HG02623 (cell line): ENCODE data around the gene GNA15.

ENCODE experiments used
- ATAC-seq: cut with Tn5 transposase; IDR thresholded peaks from one replicate; pipeline ENCODE4 v1.9.1; 2021; ENCODE audit warnings: moderate library complexity; ENCODE audit not compliant: unreplicated experiment

Gene GNA15

DNA sequence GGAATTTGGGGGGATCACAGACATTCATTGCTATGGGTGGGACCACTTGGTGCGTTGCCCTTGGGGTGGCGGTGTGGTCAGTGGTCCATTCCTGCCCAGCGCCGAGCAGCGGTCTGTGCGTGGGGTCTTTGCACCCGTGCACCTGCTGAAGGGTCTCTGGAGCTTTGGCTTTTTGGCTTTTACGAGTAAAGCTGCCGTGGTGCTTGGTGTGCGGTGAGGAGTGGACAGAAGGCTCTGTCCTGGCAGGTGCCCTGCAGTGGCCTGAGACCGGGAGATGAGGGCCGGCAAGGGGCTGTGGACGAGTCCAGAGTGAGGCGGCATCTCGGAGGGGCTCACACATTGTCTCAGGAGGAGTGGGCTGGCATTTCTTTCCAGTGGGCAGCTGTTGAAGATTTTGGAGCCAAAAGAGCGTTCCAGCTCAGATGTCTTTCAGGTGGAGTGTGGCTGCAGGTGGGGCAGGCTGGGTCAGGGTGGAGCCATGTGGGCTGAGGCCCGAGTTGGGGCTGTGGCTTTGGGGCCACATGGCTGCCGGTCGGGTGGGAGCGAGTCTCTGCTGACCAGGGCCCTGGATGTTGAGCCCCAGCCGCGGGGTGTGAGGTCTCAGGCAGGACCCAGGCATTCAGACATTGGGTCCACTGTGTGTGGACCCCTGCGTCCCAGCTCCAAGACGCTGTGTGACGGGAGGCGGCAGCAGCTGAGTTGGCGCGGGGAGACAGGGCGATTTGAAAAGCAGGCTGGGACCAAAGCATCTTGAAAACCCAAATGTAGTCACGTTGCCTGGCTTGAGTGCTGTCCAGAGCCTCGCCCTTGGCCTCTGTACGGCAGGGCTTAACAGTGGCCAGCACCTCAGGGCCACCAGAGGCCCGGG lies 30.0 kb upstream of the GNA15 start:
- no peak for ATAC-seq

DNA sequence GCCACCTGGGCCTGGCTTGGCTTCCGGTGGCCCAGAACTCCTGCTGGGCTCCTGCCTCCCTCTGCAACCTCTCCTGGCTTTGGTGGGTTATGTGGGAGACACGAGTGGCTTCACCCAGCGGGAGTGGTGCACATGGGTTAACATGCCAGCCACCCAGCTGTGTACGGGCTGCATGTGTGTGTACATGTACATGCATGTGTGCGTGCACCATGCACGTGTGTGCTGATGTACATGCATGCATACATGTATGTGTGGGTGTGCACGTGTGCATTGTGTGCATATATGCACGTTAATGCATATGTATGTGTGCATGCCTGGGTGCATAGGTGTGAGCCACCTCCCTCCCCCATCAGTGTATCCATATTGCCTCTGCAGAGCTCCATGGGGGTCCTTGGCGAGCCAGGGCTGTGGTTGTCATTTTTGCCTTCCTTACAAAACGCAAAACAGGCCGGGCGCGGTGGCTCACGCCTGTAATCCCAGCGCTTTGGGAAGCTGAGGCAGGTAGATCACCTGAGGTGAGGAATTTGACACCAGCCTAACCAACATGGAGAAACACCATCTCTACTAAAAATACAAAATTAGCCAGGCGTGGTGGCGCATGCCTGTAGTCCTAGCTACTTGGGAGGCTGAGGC lies 29.2 kb upstream of the GNA15 start:
- ATAC-seq = no peak

DNA sequence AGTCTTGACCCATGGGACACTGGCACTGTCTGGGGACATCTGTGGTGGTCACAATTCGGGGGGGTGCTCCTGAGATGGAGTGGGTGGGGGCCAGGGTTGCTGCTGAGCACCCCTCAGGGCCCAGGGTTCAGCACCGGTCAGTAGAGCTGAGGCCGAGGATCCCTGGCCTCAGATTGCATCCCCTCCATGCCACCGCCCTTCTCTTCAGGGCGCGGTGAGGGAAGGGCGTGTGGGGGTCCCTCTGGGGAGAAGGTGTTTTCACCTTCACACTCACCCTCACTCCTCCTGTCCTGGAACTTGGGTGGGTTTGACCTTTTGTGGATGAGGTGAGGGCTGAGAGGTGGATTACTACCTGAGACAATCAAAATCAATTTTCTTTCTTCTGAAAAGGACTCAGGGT lies 28.2 kb upstream of the GNA15 start:
- no peak for ATAC-seq

DNA sequence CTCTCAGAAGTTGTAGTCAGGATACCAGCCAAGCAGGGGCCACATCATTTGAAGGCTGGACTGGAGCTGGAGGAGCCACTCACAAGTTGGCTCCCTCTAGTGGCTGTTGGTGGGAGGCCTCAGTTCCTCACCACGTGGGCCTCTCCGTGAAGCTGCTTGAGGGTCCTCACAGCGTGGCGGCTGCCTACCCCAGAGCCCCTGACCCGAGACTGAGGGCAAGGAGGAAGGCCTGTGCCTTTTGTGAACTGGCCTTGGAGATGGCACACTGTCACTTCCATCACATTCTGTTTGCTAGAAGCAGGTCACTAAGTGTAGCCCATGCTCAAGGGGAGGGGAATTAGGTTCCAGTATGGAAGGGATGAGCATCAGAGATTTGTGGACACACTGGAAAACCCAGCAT lies 27.1 kb upstream of the GNA15 start:
- no peak for ATAC-seq

DNA sequence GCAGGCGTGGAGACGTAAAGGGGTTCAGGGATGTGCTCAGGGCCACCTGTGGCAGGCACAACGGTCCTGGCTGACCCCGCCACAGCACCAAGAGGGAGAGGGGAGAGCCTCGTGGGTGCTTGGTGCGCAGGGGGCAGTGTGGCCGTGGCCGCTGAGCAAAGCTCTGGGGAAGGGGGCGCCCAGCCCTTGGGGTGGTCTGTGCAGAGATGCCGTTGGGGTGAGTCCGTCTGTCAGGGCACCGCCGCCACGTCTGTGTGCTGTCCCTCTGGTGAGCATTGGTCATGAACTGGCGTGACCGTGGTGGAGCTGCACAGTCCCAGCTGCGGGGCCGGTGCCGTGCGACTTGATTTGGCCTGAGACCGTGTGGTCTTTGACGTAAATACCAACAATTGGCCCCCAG lies 26.3 kb upstream of the GNA15 start:
- ATAC-seq = no peak

DNA sequence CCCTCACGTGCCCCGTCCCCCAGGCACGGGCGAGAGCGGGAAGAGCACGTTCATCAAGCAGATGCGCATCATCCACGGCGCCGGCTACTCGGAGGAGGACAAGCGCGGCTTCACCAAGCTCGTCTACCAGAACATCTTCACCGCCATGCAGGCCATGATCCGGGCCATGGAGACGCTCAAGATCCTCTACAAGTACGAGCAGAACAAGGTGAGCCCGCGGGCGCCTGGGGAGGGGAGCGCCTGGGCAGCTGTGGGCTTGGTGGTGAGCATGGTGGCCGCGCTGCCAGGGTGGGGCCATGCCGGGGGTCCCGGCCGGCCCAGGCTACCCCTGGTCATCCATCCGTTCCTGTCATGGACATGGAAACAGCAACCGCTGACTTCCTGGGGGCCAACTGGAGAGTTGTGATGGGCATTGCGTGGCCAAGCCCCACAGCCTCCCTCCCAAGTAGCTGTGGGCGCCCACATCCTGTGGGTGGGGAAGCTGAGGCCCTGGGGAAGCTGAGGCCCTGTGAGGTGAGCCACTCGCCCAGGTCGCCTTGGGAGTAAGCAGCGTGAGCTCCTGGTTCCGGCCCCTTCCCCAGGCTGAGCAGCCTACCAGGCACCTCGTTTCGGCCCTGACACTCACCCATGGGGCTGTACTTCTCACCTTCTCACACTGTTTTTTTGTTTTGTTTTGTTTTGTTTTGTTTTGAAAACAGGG lies 25.6 kb upstream of the GNA15 start:
- no peak for ATAC-seq

DNA sequence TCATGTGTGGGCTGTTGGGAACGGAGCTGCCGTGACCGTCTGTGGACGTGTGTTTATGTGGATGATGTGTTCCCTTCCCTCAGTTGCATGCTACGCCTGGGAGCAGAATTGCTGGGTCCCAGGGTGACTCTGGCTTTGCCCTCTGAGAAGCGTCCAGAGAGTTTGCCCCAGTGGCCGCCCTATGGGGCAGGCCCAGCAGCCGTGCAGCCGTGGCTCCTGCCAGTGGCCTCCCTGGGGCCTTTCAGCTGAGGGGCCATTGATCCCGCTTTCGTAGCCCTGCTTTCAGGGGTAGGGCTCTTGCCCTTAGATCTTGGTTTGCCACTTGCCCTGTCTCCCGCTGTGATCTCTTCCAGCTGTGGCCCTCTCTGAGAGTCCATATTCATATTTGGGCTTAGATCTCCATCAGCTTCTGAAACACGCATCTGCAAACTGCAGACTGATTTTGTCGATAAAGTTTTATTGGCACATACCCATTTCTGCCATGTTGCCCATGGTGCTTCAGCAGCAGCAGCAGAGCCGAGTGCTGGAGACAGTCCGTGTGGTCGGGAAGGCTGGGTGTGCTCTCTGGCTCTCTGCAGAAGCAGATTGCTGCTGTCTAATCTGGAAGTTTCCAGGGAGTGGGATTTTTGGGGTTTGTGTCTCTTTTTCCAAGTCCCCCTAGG lies 24.1 kb upstream of the GNA15 start:
- no peak for ATAC-seq

DNA sequence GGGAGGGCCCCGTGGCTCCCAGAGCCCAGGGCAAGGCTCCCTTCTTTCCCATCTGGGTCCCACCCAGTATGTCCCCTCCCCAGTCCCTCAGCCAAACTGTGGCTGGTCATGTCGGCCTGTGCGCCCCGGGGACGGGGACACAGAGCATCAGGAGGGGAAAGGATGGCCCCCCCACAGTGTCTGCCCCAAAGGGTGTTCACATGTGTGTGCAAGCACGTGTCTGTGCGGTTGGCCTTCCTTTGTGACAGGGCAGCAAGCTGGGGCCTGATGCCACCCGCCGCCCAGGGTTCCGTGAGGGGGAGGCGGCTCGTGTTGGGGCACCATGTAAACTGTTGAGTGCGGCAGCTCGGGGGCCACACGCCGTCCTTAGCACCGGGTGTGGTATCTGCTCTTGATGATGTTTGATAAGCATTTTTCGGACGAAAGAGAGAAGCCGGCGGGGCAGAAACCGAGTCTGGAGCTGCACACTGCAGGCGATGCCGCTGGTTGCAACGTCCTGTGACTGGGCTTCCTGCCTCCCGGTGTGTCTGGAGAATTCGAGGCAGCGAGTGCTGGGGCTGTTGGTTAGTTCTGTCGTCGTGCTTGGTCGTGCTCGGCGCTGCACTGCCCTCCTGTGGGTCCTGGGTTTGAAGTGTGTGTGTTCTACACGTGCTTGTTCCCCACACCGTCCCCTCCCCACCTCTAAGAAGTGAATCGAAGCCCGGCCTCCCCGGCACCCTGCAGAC lies 23.3 kb upstream of the GNA15 start:
- ATAC-seq = no peak

DNA sequence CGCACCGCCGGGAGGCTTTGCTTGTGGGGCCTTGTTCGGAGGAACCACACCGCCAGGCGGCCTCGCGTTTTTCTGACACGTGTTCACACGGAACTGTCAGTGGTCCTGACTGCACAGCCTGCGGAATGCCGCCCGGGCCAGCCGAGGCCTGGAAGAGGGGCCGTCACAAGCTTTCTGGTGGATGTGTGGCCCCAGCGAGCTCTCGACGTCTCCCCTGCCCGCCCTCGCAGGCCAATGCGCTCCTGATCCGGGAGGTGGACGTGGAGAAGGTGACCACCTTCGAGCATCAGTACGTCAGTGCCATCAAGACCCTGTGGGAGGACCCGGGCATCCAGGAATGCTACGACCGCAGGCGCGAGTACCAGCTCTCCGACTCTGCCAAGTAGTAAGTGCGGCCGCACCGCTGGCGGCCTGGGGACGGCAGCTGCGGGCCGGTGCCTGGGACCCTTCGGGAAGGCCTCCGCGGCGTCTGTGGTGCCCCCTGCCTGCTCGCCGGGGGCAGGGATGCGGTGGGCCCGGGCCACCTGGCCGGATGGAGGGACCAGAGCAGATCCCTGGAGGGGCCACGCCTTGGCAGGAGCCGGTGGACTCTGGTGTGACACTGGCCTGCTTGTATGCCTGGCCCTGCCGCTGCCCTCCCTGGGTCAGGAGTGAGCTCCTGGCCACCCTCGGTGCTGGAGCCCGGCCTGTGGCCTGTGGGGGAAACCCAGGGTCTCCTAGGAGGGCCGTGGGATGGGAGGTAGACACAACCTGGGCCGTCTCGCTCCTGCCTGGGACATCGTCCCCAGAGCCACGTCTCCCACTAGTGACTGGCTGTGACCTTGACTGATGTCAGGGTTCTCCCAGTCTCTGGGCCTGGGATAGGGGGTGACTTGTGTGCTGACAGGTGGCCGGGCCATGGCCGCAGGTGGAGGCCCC lies 22.5 kb upstream of the GNA15 start:
- no peak for ATAC-seq

DNA sequence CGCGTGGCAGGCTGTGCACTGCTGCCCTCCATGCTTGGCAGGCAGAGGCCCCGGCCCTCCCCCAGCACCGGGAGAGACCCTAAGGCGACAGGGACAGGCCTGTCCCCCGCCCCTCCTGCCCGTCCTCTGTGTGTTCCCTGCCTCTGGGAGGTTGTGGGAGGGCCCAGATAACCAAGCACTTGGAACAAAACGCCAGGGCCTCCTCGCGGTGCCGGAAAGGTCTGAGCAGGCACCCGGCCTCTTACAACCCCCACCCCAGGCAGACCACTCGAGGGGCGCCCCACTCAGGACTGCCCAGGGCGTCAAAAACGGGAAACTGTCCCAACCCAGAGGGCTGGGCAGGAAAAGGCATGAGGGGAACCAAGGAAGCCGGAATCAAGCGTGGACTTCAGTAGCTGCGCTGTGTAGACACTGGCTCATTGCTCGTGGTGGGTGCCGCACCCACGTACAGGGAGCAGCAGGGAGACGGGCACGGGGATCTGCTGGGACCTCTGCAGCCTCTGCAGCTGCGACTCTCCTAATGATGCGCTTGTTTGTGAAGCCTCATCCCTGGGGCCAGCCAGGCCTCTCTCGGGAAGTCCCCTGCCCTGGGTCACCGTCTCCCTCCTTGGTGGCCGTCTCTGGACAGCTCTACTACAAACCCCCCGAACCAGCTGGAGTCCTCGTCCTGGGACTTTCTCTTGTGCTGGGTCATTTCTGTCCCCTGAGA lies 21.7 kb upstream of the GNA15 start:
- ATAC-seq = no peak

DNA sequence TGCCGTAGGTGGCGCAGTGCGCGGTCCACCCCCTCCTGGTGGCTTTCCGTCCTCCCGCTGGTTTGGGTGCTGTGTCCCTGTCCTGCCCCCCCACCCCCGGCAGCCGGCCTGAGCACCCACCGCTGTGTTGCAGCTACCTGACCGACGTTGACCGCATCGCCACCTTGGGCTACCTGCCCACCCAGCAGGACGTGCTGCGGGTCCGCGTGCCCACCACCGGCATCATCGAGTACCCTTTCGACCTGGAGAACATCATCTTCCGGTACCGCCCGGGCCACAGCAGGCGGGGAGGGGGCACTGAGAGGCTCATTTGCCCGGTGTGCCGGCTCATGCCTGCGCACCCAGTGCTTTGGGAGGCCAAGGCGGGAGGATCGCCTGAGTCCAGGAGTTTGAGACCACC lies 21.0 kb upstream of the GNA15 start:
- ATAC-seq = no peak

DNA sequence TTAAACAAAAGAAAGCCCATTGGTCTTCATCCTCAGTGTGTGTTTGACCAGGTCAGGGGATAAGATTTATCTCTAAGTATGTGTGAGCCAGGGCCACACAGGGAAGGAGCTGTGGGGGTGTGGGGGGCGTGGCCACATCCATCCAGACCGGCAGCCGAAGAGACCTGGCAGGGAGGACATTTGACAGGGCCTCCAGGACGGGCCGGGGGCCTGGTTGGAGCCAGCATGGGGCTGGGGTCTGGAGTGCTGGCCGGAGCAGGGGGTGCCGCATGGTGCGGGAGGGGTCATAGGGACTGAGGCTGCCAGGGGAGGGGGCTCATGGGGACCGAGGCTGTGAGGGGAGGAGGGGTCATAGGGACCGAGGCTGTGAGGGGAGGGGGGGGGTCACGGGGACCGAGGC lies 20.4 kb upstream of the GNA15 start:
- no peak for ATAC-seq

DNA sequence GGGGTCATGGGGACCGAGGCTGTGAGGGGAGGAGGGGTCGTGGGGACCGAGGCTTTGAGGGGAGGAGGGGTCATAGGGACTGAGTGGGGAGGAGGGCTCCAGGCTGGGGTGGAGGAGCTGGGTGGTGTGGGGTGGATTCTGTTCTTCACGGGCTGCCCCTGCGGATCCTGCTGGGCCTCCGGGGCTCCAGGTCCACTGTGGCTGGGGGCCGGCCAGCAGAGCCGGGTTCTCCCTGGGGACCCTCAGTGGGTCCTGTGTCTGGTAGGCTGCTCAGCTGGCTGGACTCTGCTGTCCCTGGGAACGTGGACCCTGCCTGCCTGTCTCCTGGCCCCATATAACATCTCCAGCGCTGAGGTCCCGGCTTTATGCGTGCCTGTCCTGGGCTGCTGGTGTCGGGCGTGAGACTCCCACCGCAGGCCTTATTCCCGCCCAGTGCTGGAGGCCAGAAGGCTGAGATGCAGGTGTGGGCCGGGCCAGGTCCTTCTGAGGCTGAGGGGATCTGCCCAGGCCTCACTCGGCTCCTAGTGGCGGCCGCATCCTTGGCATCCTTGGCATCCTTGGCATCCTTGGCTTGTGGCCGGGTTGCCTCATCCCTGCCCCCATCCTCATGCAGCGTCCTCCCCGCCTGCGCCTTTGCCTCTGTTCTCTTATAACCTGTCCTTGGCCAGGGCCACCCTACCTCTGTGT lies 19.8 kb upstream of the GNA15 start:
- ATAC-seq = no peak

DNA sequence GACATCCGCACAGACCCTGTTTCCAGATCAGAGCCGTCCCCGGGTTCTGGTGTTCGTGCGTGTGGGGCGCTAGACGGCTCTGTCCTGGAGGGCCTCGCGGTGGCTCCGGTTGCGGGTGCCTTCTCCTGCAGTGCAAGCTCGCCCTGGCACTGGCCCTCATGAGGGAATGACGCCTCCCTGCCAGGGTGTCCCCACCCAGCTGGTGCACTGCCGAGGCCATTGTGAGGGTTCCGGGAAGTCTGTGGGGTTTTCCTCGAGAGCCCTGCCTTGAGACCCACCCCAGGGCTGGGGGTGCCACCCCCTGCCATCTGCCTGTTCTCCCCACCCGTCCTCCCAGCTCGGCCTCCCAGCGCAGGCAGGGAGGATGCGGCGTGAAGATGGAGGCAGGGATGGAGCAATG lies 19.2 kb upstream of the GNA15 start:
- ATAC-seq = no peak

DNA sequence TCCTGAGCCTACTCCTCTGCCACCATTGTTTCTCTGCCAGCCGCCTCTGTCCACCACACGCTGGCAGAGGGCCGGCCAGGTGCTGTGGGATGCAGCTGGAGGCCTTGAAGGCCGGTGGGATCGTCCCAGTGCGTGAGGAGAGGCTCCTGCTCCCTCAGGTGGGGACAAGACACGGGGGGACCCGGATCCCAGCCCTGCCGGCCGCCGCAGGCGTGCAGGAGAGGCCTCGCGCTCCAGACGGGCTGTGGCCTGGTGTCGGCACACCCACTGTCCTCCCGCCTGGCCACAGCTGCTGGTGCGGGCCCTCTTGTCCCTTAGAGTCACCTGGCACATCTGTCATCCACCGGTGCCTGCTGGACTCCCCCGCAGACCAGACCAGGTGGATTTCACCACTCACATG lies 18.1 kb upstream of the GNA15 start:
- no peak for ATAC-seq

DNA sequence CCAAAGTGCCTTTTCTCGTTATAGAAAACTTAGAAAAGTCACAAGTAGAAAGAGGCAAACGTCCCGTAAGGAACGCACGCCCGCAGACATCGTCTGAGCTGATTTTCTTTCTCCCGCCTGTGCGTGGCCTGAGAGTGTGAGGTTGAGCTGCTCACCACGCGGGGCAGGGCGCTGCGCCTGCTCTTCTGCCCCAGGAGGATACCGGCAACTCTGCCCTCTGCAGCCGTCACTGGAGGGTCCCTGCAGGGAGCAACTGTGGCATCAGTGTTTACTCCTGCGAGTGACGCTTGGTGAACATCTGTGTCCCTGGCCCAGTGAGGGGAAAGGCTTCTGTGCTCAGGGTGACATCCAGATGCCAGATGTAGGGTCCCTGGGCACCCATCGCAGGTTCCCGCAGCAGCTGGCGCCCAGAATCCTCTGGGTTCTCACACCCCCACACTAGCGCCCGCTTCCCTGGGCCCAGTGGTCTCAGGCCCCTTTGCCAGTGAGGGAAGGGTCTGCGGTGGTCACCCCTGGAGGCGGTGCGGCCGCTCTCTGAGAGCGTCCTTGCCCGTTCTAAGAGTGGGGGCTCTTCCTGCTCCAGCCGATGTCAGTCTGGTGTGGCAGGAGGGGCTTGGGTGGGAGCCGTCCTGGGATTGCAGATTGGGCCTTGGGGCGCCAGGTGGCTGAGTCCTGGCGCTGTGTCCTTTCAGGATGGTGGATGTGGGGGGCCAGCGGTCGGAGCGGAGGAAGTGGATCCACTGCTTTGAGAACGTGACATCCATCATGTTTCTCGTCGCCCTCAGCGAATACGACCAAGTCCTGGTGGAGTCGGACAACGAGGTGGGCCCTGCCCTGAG lies 17.4 kb upstream of the GNA15 start:
- ATAC-seq = no peak

DNA sequence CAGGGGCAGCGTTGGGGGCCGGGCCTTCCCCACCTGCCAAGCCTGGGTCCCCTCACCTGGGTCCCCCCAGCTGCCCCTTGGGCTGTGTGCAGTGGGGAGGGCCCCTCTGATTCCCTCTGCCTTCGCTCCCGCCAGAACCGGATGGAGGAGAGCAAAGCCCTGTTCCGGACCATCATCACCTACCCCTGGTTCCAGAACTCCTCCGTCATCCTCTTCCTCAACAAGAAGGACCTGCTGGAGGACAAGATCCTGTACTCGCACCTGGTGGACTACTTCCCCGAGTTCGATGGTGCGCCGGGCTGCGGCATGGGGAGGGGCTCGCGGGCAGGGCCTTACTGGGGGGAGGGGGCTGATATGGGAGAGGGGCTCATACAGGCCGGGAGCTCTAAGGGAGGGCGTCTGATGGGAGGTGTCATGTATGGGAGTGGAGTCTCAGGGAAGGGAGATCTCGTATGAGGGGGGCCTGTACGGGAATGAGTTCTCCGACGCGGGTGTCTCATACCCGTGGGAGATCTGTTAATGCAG lies 16.7 kb upstream of the GNA15 start:
- no peak for ATAC-seq
